DND-41 (cell line): Measurements from ENCODE around the gene FAM240A.

ENCODE experiments used
- ATAC-seq: fragments of 200-7000 bp; cut with Tn5 transposase; 3 replicates; pipeline ENCODE4 v1.9.1; 2021; ENCODE audit warnings: low read depth; ENCODE audit not compliant: insufficient read depth
- DNase-seq: peaks from one replicate; pipeline ENCODE4 v3.0.0-alpha.2; 2020
- H2AFZ ChIP-seq: 2 replicates; pipeline ENCODE4 v1.6.0; 2012; ENCODE audit warnings: low read depth, low read length
- H3K27ac ChIP-seq: 2 replicates; pipeline ENCODE4 v1.5.1; 2012; ENCODE audit warnings: low read length, inconsistent platforms
- H3K27me3 ChIP-seq: fragments of 200-600 bp; sonication (generic); 2 replicates; pipeline ENCODE4 v1.6.0; 2012; ENCODE audit warnings: low read length, mild to moderate bottlenecking, inconsistent platforms; ENCODE audit not compliant: insufficient read depth, poor library complexity
- H3K36me3 ChIP-seq: 2 replicates; pipeline ENCODE4 v1.5.1; 2012; ENCODE audit warnings: low read length, inconsistent platforms; ENCODE audit not compliant: insufficient read depth
- H3K4me1 ChIP-seq: 2 replicates; pipeline ENCODE4 v1.5.1; 2012; ENCODE audit warnings: mild to moderate bottlenecking, low read length; ENCODE audit not compliant: insufficient read depth
- H3K4me2 ChIP-seq: 2 replicates; pipeline ENCODE4 v1.6.0; 2012; ENCODE audit warnings: mild to moderate bottlenecking, moderate library complexity, low read length, inconsistent platforms; ENCODE audit not compliant: insufficient read depth
- H3K4me3 ChIP-seq, 2 experiments: fragments of 200-600 bp in 1 of 2; shearing (Covaris generic) in 1 of 2; 2 replicates each; pipeline ENCODE4 v1.5.1; 2012 to 2016; ENCODE audit warnings: inconsistent platforms in 2 of 2, low read length in 2 of 2, mild to moderate bottlenecking in 2 of 2, low read depth in 1 of 2, moderate library complexity in 1 of 2
- H3K79me2 ChIP-seq: 2 replicates; pipeline ENCODE4 v1.6.0; 2012; ENCODE audit warnings: low read length, inconsistent platforms; ENCODE audit not compliant: insufficient read depth
- H3K9ac ChIP-seq: 2 replicates; pipeline ENCODE4 v1.6.0; 2012; ENCODE audit warnings: low read depth, mild to moderate bottlenecking, inconsistent platforms, low read length, moderate library complexity
- H3K9me3 ChIP-seq: 2 replicates; pipeline ENCODE4 v1.5.1; 2012; ENCODE audit warnings: low read length, moderate library complexity, mild to moderate bottlenecking, inconsistent platforms; ENCODE audit not compliant: insufficient read depth, severe bottlenecking
- H4K20me1 ChIP-seq: 2 replicates; pipeline ENCODE4 v1.6.0; 2012; ENCODE audit warnings: low read length; ENCODE audit not compliant: insufficient read depth
- CTCF ChIP-seq: IDR thresholded peaks from 2 replicates; pipeline ENCODE4 v1.5.1; 2012; ENCODE audit warnings: borderline replicate concordance, low read length, moderate library complexity, mild to moderate bottlenecking; ENCODE audit not compliant: poor library complexity, severe bottlenecking; ENCODE audit errors: extremely low read depth
- EZH2 ChIP-seq: IDR thresholded peaks from 3 replicates; pipeline ENCODE4 v1.6.1; 2012; ENCODE audit warnings: borderline replicate concordance, low read depth, mild to moderate bottlenecking, moderate library complexity, low read length, inconsistent platforms; ENCODE audit not compliant: severe bottlenecking

The FAM240A gene

GRCh38 chr3:46670000-46670890 lies 57.9 kb downstream of the FAM240A start:
- Histone ChIP-seq H3K9me3 (no peaks in the 10 kb centered on the region), H2AFZ (no peak overlapping the region), H3K4me1 (no peaks in the 10 kb centered on the region), H3K4me2 (no peak overlapping the region), H3K4me3 (no peak overlapping the region), H3K27ac (no peak overlapping the region), H4K20me1 (no peaks in the 10 kb centered on the region), H3K27me3 (no peaks in the 10 kb centered on the region), H3K9ac (no peak overlapping the region), H3K79me2 (no peaks in the 10 kb centered on the region), H3K36me3 (no peaks in the 10 kb centered on the region)
- ATAC-seq (no peak), DNase-seq (no peak)
- TF ChIP-seq EZH2: no peak
- TF ChIP-seq CTCF: no peak

GRCh38 chr3:46670891-46671427 lies 58.6 kb downstream of the FAM240A start:
- Histone ChIP-seq H3K4me1 (no peaks in the 10 kb centered on the region), H3K4me3 (no peak overlapping the region), H3K36me3 (no peaks in the 10 kb centered on the region), H3K4me2 (no peak overlapping the region), H3K9me3 (no peaks in the 10 kb centered on the region), H2AFZ (no peak overlapping the region), H4K20me1 (no peaks in the 10 kb centered on the region), H3K27ac (no peak overlapping the region), H3K9ac (no peak overlapping the region), H3K79me2 (no peaks in the 10 kb centered on the region), H3K27me3 (no peaks in the 10 kb centered on the region)
- DNase-seq (no peak), ATAC-seq (no peak)
- TF ChIP-seq CTCF: no peak
- no peak for TF ChIP-seq EZH2

- TF ChIP-seq CTCF (no peak), EZH2 (no peak)
- DNase-seq (no peak), ATAC-seq (no peak)
- H3K4me1 ChIP-seq: no peaks in the 10 kb centered on the region
- H3K36me3 ChIP-seq: no peaks in the 10 kb centered on the region
- H2AFZ ChIP-seq: no peak overlapping the region
- no peak overlapping the region for H3K27ac ChIP-seq
- H3K9ac ChIP-seq: no peak overlapping the region
- no peaks in the 10 kb centered on the region for H3K79me2 ChIP-seq
- no peaks in the 10 kb centered on the region for H3K27me3 ChIP-seq
- H4K20me1 ChIP-seq: no peaks in the 10 kb centered on the region
- no peaks in the 10 kb centered on the region for H3K9me3 ChIP-seq
- H3K4me3 ChIP-seq: no peak overlapping the region
- no peak overlapping the region for H3K4me2 ChIP-seq
Observed at GRCh38 chr3:46671541-46672348, 59.4 kb downstream of the FAM240A start.
